ENCODE measurements around the gene PEA15. TPM values are rescaled to one million over a fixed set of nuclear protein-coding genes. Genes with fewer than 3 reads are reported as not detected.
A peak's percentile ranks its signal among the peaks of the same experiment; 100 is the strongest.

PEA15 gene
- total RNA-seq, 4 donors from 2014 or later: 25.8 to 92.5 (median 27.3) TPM

DNA sequence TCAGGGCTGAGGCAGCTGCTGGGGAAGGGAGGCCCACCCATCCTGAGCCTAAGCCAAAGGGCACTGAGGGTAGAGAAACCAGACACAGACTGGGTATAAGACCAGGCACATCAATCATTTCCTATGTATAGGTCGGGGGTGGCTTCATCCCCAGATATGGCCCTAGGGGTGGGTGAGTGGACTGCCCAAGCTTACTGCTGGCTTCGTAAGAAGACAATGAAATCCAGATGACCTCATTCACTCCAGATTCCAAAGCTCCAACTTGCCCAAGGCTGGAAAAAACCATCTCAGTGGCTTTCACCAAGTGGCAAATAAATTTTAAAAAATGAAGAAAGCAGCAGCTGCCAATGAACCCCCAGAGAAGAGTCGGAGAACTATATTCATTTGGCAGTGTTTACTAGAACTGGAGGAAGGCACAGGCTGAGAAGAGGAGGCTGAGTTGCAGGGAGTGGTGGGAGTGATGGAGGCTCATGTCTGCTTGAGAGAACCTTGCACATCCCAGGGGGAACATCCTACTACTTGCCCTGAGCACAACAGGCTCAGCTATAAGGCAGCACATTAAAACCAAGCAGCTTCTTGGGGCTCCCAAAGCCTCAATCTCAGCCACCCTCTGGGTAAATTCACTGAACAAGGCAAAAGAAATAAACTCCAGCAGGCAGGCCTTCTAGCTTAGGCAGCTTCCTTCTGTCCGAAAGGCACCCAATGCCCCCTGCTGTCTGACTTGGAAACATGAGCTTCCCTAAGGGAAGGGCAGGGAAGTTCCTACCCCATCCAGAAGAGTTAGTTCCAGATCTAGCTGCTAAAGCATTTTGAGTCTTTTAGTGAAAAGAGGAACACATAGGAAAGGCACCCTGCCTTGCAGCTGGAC lies 14.1 kb downstream of the PEA15 start:
- in situ Hi-C loops (cut with MboI; ENCODE audit: low pct_ligation_motif_present in 1 of 4, low pct_unique_long_range_greater_than_20kb in 1 of 4, low sequenced_read_pairs in 3 of 4) (no loop called here), intact Hi-C loops (cut with DNase I; ENCODE audit: low total_unique reads) (loop anchor here (1.0 kb wide), 1 partner anchor 120 kb away; no protein-coding TSS in a partner anchor)
- peaks cover 17 to 37% (median 25%) of the 10 kb centered on the region in 4 donors for H3K4me1 ChIP-seq
- TF ChIP-seq, protein P1, sequence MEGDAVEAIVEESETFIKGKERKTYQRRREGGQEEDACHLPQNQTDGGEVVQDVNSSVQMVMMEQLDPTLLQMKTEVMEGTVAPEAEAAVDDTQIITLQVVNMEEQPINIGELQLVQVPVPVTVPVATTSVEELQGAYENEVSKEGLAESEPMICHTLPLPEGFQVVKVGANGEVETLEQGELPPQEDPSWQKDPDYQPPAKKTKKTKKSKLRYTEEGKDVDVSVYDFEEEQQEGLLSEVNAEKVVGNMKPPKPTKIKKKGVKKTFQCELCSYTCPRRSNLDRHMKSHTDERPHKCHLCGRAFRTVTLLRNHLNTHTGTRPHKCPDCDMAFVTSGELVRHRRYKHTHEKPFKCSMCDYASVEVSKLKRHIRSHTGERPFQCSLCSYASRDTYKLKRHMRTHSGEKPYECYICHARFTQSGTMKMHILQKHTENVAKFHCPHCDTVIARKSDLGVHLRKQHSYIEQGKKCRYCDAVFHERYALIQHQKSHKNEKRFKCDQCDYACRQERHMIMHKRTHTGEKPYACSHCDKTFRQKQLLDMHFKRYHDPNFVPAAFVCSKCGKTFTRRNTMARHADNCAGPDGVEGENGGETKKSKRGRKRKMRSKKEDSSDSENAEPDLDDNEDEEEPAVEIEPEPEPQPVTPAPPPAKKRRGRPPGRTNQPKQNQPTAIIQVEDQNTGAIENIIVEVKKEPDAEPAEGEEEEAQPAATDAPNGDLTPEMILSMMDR (IDR thresholded peaks at IDR 0.05): peak; percentile 49 to 58 (median 56)
- TF ChIP-seq POLR2AphosphoS5 (IDR thresholded peaks at IDR 0.05) (peak in 1 of 3 donors; percentile 8), POLR2A (IDR thresholded peaks at IDR 0.05) (no peak), EP300 (IDR thresholded peaks at IDR 0.05; ENCODE audit: low read depth) (no peak)
- H3K27ac ChIP-seq: peak overlapping the region; percentile 39 to 80 (median 66)
- H3K9me3 ChIP-seq: no peaks in the 10 kb centered on the region
- no peak overlapping the region for H3K4me3 ChIP-seq
- WGBS, 2 donors (ENCODE audit: low coverage in 1 of 2): 47 to 60% methylated on average over 1 to 4 of the region's 4 CpGs
- no peaks in the 10 kb centered on the region for H3K27me3 ChIP-seq
- peaks cover 0 to 40% (median 19%) of the 10 kb centered on the region in 4 donors for H3K36me3 ChIP-seq
- DNase-seq: peak; percentile 52

DNA sequence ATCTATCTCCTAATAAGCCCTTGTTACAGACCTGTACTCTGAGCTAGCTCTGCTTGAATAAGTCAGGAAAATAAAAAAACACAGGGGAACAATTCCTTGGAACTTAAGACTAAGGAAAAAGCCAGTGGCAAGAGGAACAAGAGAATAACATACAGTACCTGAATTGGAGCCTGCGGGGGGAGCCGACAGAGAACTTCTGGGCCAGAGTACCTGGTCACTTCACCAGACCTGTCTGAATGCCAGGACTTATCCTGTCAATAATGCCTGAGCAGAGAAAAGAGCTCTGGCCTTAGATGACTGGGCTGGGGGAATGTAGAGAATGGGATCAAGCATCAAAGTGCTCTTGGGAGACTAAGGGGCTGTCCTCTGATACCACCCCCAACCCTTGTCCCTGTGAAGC lies 15.1 kb downstream of the PEA15 start:
- H3K27ac ChIP-seq: no peak overlapping the region

DNA sequence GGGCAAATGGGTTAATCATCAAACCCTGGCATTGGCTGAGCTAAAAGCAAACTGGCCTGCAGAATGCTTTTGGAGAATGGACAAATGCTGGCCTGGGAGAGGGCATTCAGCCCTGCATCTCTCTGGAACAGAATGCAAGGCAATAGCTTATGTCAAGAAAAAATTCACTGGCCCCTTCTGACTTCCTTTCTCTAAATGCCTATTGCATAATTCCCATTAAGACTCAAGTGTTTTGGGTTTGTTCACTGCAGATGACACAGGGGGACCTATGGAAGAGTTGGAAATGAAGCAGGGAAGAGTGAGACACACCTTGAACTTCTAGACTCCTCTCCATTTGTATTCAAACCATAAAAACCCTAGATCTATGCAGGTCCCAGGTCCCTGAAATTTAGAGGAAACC lies 15.9 kb downstream of the PEA15 start:
- TF ChIP-seq EP300 (IDR thresholded peaks at IDR 0.05; ENCODE audit: low read depth): no peak
- TF ChIP-seq POLR2AphosphoS5 (IDR thresholded peaks at IDR 0.05): no peak
- no peak for TF ChIP-seq POLR2A (IDR thresholded peaks at IDR 0.05)
- TF ChIP-seq, protein P1 (IDR thresholded peaks at IDR 0.05): no peak
- Histone ChIP-seq H3K36me3 (peaks cover 0 to 55% (median 26%) of the 10 kb centered on the region in 4 donors), H3K4me3 (no peak overlapping the region), H3K27me3 (no peaks in the 10 kb centered on the region), H3K4me1 (peaks cover 17 to 29% (median 25%) of the 10 kb centered on the region in 4 donors), H3K27ac (no peak overlapping the region), H3K9me3 (no peaks in the 10 kb centered on the region)
- no peak for DNase-seq
- intact Hi-C loops (cut with DNase I; ENCODE audit: low total_unique reads) (no loop called here), in situ Hi-C loops (cut with MboI; ENCODE audit: low pct_ligation_motif_present in 1 of 4, low pct_unique_long_range_greater_than_20kb in 1 of 4, low sequenced_read_pairs in 3 of 4) (no loop called here)

More for the DNA sequence above, 15.1 kb downstream of the PEA15 start:
- TF ChIP-seq EP300 (IDR thresholded peaks at IDR 0.05; ENCODE audit: low read depth) (no peak), POLR2AphosphoS5 (IDR thresholded peaks at IDR 0.05) (no peak), POLR2A (IDR thresholded peaks at IDR 0.05) (no peak)
- TF ChIP-seq, protein P1 (IDR thresholded peaks at IDR 0.05): no peak
- Histone ChIP-seq H3K27me3 (no peaks in the 10 kb centered on the region), H3K36me3 (peaks cover 0 to 50% (median 22%) of the 10 kb centered on the region in 4 donors), H3K4me3 (no peak overlapping the region), H3K4me1 (peaks cover 17 to 30% (median 25%) of the 10 kb centered on the region in 4 donors), H3K9me3 (no peaks in the 10 kb centered on the region)
- in situ Hi-C loops (cut with MboI; ENCODE audit: low pct_ligation_motif_present in 1 of 4, low pct_unique_long_range_greater_than_20kb in 1 of 4, low sequenced_read_pairs in 3 of 4) (no loop called here), intact Hi-C loops (cut with DNase I; ENCODE audit: low total_unique reads) (no loop called here)
- no peak for DNase-seq
- 88 to 92% methylated on average over 2 of the region's 2 CpGs for WGBS, 2 donors (ENCODE audit: low coverage in 1 of 2)

DNA sequence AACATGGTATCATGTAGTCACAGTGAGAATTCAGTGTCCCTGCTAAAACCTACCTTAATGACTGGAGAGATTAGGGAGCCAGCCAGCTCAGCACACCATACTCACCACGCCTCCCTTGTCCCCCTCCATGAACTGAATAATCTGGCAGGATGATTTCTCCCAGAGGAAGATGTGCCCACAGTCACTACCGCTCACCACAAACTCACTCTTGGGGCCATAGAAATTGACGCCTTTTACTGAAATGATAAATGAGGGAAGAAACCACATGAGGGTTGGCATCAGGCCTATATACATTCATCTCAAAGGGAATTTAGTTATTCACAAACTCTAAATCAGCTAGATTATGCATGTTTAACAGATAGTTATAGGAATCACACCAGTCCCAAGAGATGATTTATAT lies 17.4 kb downstream of the PEA15 start:
- in situ Hi-C loops (cut with MboI; ENCODE audit: low pct_ligation_motif_present in 1 of 4, low pct_unique_long_range_greater_than_20kb in 1 of 4, low sequenced_read_pairs in 3 of 4) (no loop called here), intact Hi-C loops (cut with DNase I; ENCODE audit: low total_unique reads) (no loop called here)
- no peak for TF ChIP-seq EP300 (IDR thresholded peaks at IDR 0.05; ENCODE audit: low read depth)
- TF ChIP-seq POLR2AphosphoS5 (IDR thresholded peaks at IDR 0.05): no peak
- TF ChIP-seq, protein P1 (IDR thresholded peaks at IDR 0.05): no peak
- no peak for TF ChIP-seq POLR2A (IDR thresholded peaks at IDR 0.05)
- H3K27me3 ChIP-seq: no peaks in the 10 kb centered on the region
- no peaks in the 10 kb centered on the region for H3K9me3 ChIP-seq
- WGBS, 2 donors (ENCODE audit: low coverage in 1 of 2): 91 to 100% methylated on average over 3 of the region's 3 CpGs
- no peak overlapping the region for H3K27ac ChIP-seq
- DNase-seq: no peak
- no peak overlapping the region for H3K4me3 ChIP-seq
- H3K36me3 ChIP-seq: peaks cover 0 to 65% (median 27%) of the 10 kb centered on the region in 4 donors
- peaks cover 11 to 21% (median 16%) of the 10 kb centered on the region in 4 donors for H3K4me1 ChIP-seq
